ENCODE results near the gene ZNF225.

DNA sequence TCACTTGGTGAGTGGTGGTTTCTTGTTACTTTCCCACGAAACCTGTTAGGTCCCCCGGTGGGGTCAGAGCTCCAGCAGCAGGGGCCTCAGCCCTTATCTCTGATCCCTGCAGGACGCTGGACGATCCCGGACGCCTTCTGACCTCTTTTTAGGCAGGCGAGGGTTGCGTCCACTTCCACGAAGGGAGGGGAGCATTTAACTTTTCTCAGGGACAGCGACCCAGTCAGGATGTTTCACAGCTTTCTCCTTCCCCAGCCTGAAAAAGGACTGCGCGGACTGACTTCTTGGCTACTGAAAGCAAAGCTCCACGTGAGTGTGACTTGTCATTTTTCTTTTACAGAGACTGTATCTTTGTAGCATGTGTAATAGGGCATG lies 28.8 kb downstream of the ZNF225 start:
- TF ChIP-seq CTCF (conservative IDR thresholded peaks at IDR 0.05; ENCODE audit: low read depth, low read length) (no peak), SMC3 (IDR thresholded peaks at IDR 0.05; ENCODE audit: low read depth, low read length) (no peak)
